OCI-LY7 (cell line): ENCODE data around the gene OLA1.

Source experiments
- EZH2phosphoT487 ChIP-seq: fragments of 200-600 bp; sonication (generic); IDR thresholded peaks from 2 replicates; pipeline ENCODE4 v1.6.1; 2018; ENCODE audit warnings: low read depth, borderline replicate concordance, mild to moderate bottlenecking, mixed run types, antibody characterized with exemption, low read length, moderate library complexity, mixed read lengths
- TF ChIP-seq, protein P1 (sequence below): fragments of 200-600 bp; sonication (generic); conservative IDR thresholded peaks from 2 replicates; pipeline ENCODE4 v1.5.1; 2014; ENCODE audit warnings: mild to moderate bottlenecking, antibody characterized with exemption, low read length, moderate library complexity, mixed read lengths

GRCh38 chr2:174106736-174107135 lies 141.6 kb downstream of the OLA1 start:
- TF ChIP-seq, protein P1, sequence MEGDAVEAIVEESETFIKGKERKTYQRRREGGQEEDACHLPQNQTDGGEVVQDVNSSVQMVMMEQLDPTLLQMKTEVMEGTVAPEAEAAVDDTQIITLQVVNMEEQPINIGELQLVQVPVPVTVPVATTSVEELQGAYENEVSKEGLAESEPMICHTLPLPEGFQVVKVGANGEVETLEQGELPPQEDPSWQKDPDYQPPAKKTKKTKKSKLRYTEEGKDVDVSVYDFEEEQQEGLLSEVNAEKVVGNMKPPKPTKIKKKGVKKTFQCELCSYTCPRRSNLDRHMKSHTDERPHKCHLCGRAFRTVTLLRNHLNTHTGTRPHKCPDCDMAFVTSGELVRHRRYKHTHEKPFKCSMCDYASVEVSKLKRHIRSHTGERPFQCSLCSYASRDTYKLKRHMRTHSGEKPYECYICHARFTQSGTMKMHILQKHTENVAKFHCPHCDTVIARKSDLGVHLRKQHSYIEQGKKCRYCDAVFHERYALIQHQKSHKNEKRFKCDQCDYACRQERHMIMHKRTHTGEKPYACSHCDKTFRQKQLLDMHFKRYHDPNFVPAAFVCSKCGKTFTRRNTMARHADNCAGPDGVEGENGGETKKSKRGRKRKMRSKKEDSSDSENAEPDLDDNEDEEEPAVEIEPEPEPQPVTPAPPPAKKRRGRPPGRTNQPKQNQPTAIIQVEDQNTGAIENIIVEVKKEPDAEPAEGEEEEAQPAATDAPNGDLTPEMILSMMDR, result no peak
- no peak for TF ChIP-seq EZH2phosphoT487
